ENCODE results near the gene CHST6. TPM values are rescaled to one million over a fixed set of nuclear protein-coding genes. Genes with fewer than 3 reads are reported as not detected.
"Not testable (repeated sequence)": the region's sequence is repeated elsewhere in the genome, so short reads cannot be mapped to it uniquely, and the experiment has no call there.

CHST6 gene
- 1 to 10 TPM in 1 of 4 donors, under 1 TPM in 1, not detected in 2; 0.52 to 4.4 TPM for total RNA-seq

DNA sequence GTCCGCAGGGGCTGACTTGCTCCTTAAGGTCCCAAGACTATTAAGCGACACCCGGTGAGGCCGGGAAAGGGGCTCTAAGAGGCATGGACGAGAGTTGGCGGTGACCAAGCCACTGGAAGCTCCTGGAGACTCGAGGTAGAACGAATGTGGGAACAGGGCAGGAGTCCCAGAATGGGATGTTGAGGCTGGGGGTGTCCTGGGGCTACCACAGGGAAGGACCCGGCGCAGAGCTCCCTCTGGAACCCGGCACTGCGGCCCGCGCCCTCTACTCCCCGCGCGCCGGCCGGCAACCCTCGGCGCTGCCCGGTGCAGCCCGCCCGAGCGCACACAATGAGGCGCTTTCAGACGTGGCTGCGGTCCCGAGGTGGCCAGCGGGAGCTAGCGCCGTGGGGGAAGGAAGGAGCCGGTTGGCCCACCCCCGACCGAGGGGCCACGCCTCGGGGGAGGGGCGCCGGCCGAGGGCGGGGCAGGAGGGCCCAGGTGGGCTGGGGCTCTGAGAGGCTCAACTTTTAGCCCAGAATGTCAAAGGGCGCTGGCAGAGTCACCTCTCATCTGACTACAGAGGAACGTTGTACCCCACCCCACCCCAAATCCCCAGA is at the start of gene CHST6:
CHST6 (minus strand) TSS at position 366 of the 599 bp plus-strand sequence. CDS start 15,613 bp downstream, outside the sequence.
- H3K27me3 ChIP-seq = no peaks in the 10 kb centered on the region
- DNase-seq = no peak
- H3K36me3 ChIP-seq = no peaks in the 10 kb centered on the region
- no peaks in the 10 kb centered on the region for H3K9me3 ChIP-seq
- intact Hi-C loops (cut with DNase I; ENCODE audit: low total_unique reads) = no loop called here
- H3K27ac ChIP-seq = no peak within 1 kb of the TSS
- peak within 1 kb of the TSS; percentile 14 to 20 for H3K4me3 ChIP-seq
- TF ChIP-seq, protein P1, sequence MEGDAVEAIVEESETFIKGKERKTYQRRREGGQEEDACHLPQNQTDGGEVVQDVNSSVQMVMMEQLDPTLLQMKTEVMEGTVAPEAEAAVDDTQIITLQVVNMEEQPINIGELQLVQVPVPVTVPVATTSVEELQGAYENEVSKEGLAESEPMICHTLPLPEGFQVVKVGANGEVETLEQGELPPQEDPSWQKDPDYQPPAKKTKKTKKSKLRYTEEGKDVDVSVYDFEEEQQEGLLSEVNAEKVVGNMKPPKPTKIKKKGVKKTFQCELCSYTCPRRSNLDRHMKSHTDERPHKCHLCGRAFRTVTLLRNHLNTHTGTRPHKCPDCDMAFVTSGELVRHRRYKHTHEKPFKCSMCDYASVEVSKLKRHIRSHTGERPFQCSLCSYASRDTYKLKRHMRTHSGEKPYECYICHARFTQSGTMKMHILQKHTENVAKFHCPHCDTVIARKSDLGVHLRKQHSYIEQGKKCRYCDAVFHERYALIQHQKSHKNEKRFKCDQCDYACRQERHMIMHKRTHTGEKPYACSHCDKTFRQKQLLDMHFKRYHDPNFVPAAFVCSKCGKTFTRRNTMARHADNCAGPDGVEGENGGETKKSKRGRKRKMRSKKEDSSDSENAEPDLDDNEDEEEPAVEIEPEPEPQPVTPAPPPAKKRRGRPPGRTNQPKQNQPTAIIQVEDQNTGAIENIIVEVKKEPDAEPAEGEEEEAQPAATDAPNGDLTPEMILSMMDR (IDR thresholded peaks at IDR 0.05) = no peak
- TF ChIP-seq POLR2A (IDR thresholded peaks at IDR 0.05) = peak in 1 of 2 donors; percentile 12
- H3K4me1 ChIP-seq = peaks cover 0 to 12% of the 10 kb centered on the region in 2 donors

DNA sequence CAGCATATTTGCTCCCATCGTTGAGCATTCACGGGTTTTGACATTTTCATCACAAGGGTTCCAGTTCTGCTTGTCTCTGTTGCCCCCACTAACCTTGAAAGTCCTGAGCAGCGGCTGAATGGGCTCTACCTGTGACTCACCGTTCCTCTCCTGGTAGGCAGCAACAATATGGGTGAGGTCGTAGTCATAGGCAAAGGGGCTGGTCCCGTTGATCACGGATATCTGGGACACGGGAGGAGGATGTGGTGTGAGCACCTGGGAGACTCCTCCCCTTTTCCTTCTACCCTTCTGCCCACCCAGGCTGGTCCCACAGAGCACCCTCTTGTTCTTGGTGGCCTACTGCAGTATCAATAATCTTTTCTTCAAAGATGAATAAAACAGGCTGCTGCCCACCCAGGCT is 47.2 kb upstream of the CHST6 start:
- not testable (repeated sequence) for H3K36me3 ChIP-seq, H3K4me1 ChIP-seq

DNA sequence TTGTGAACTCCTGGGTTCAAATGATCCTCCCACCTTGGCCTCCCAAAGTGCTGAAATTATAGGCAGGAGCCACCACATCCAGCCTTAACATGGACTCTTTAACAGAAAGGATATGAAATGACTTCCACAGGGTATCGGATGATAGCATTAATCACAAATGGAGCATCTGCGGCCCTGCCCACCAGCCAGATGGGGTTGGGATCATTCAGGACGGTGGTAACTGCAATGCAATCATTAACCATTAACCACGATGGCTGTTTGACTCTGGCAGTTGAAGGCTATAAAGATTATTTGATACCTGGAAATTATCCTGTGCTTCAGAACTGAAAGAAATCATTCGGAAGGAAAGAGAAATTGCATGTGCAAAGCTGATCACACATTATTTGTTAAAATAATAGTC is 46.0 kb upstream of the CHST6 start:
- H3K36me3 ChIP-seq = no peaks in the 10 kb centered on the region
- no peak for DNase-seq
- TF ChIP-seq, protein P1 (IDR thresholded peaks at IDR 0.05) = no peak
- TF ChIP-seq POLR2A (IDR thresholded peaks at IDR 0.05) = no peak
- intact Hi-C loops (cut with DNase I; ENCODE audit: low total_unique reads) = no loop called here
- no peaks in the 10 kb centered on the region for H3K9me3 ChIP-seq
- H3K27ac ChIP-seq = no peak overlapping the region
- H3K4me3 ChIP-seq = no peak overlapping the region
- no peaks in the 10 kb centered on the region for H3K27me3 ChIP-seq
- H3K4me1 ChIP-seq = no peaks in the 10 kb centered on the region

More for the DNA sequence above, 47.2 kb upstream of the CHST6 start:
- H3K9me3 ChIP-seq; H3K27ac ChIP-seq; H3K27me3 ChIP-seq; intact Hi-C loops (cut with DNase I; ENCODE audit: low total_unique reads); H3K4me3 ChIP-seq; DNase-seq: not testable (repeated sequence)

DNA sequence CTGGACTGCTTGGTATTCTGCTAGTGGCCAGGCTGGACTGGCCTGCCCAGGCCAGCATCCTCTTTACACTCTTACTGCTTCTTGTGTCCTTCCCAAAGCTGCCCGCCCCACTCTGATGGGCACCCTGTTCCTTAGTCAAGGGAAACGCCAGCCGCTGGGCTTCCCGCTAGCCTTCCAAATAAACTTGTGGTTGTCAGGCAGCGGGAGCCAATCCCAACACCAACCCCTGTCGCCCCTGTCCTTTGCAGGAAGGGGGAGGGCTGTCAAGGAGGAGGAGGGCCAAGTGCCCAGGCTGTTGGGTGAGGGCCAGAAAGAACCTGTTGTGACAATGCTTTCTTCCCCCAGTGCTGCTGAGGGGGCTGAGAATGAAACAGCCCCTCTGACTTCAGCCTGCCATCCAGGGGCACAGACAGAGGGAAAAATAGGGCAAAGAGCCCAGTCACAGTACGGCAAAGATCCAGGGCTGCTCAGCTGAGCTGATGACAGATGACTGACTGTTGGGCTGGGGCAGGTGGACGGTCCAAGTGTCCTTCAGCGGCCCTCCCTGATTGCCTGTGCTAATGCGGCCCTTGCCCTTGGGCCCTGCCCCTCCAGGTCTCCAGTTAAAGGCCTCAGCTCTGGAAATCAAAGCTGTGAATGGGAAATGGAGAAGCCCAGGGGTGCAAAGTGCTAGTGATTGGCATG is 43.8 kb upstream of the CHST6 start:
- H3K9me3 ChIP-seq; intact Hi-C loops (cut with DNase I; ENCODE audit: low total_unique reads); H3K27ac ChIP-seq; DNase-seq; H3K27me3 ChIP-seq; H3K4me1 ChIP-seq; H3K36me3 ChIP-seq; H3K4me3 ChIP-seq: not testable (repeated sequence)

DNA sequence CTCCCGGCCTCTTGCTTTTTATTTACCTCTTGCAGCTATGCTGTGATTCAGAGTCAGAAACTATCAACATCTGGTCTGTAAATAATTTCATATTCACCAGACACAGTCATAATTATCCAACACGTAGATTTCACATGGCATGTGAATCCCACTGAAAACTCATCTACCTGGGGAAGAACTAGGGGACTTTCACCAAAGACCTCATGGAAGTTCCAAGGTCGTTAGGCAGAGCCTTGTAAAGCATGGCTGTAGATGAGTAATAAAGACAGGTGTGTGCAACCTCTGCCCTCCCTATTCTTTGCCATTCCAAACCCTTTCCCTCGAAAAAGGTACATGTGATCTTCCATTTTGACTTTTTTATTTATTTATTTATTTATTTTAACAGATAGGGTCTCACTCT is 42.5 kb upstream of the CHST6 start:
- no peak for DNase-seq
- H3K36me3 ChIP-seq = no peaks in the 10 kb centered on the region
- intact Hi-C loops (cut with DNase I; ENCODE audit: low total_unique reads) = no loop called here
- no peak overlapping the region for H3K4me3 ChIP-seq
- H3K27ac ChIP-seq = no peak overlapping the region
- no peaks in the 10 kb centered on the region for H3K9me3 ChIP-seq
- no peaks in the 10 kb centered on the region for H3K4me1 ChIP-seq
- no peaks in the 10 kb centered on the region for H3K27me3 ChIP-seq
- TF ChIP-seq, protein P1 (IDR thresholded peaks at IDR 0.05) = no peak

DNA sequence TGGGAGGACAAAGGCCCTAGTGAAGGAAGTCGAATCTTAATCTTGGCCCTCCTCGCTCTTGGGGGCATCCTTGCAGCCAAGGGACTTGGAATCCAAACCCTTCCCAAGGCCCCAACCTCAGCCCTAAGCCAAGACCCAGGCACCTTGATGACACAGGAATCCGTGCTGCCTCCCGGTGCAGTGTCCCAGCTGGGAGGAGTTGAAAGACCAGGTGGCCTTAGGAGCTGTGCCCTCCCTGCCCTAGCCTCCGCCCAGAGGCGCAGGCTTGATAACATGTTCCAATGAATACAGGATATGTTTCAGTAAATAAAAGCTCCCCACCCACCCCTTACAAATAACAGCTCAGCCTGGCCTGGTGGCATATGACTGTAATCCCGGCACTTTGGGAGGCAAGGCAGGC is 40.7 kb upstream of the CHST6 start, which contains the start of gene CHST5:
CHST5 (minus strand) TSS at position 208 of the 400 bp plus-strand sequence. CDS start 5,724 bp downstream, outside the sequence.
- intact Hi-C loops (cut with DNase I; ENCODE audit: low total_unique reads) = no loop called here
- Histone ChIP-seq H3K36me3 (no peaks in the 10 kb centered on the region), H3K27ac (no peak within 1 kb of the TSS), H3K4me3 (no peak within 1 kb of the TSS), H3K27me3 (no peaks in the 10 kb centered on the region), H3K4me1 (no peaks in the 10 kb centered on the region), H3K9me3 (no peaks in the 10 kb centered on the region)
- TF ChIP-seq POLR2A (IDR thresholded peaks at IDR 0.05) = no peak
- TF ChIP-seq, protein P1 (IDR thresholded peaks at IDR 0.05) = no peak
- DNase-seq = no peak
